HEK293 (cell line): ENCODE data around the gene PSAPL1.

ENCODE experiments used
- GLIS2 ChIP-seq: fragments of 450-650 bp; formaldehyde crosslinking; IDR thresholded peaks from 2 replicates; pipeline ENCODE4 v1.5.1; 2016; ENCODE audit warnings: missing biosample characterization, missing genetic modification characterization
- PBX3 ChIP-seq: sonication (generic); formaldehyde crosslinking; IDR thresholded peaks from 2 replicates; pipeline ENCODE4 v1.8.1; 2022; ENCODE audit warnings: mild to moderate bottlenecking, moderate library complexity, missing genetic modification reagents
- ZEB2 ChIP-seq: fragments of 450-650 bp; formaldehyde crosslinking; IDR thresholded peaks from 2 replicates; pipeline ENCODE4 v1.5.1; 2016; ENCODE audit warnings: missing biosample characterization, missing genetic modification characterization
- ZNF311 ChIP-seq: fragments of 450-650 bp; formaldehyde crosslinking; IDR thresholded peaks from 2 replicates; pipeline ENCODE4 v1.5.1; 2017; ENCODE audit warnings: missing biosample characterization, missing genetic modification characterization, borderline replicate concordance
- ZNF660 ChIP-seq: fragments of 450-650 bp; IDR thresholded peaks from 2 replicates; pipeline ENCODE4 v1.5.1; 2018; ENCODE audit warnings: missing biosample characterization, mild to moderate bottlenecking, missing genetic modification characterization
- TF ChIP-seq, protein P1 (sequence below): fragments of 450-650 bp; formaldehyde crosslinking; IDR thresholded peaks from 2 replicates; pipeline ENCODE4 v1.5.1; 2016; ENCODE audit warnings: missing biosample characterization, missing genetic modification characterization
- TF ChIP-seq, protein P2 (sequence below): fragments of 450-650 bp; formaldehyde crosslinking; IDR thresholded peaks from 2 replicates; pipeline ENCODE4 v1.5.1; 2016; ENCODE audit warnings: missing biosample characterization, missing genetic modification characterization

GRCh38 chr4:7435471-7436061 lies 836 bp upstream of the PSAPL1 start:
- no peak for TF ChIP-seq ZEB2 (tag by site-specific recombination)
- no peak for TF ChIP-seq PBX3 (CRISPR knock-in tag)
- TF ChIP-seq GLIS2 (tag by site-specific recombination) = no peak
- TF ChIP-seq, protein P1, sequence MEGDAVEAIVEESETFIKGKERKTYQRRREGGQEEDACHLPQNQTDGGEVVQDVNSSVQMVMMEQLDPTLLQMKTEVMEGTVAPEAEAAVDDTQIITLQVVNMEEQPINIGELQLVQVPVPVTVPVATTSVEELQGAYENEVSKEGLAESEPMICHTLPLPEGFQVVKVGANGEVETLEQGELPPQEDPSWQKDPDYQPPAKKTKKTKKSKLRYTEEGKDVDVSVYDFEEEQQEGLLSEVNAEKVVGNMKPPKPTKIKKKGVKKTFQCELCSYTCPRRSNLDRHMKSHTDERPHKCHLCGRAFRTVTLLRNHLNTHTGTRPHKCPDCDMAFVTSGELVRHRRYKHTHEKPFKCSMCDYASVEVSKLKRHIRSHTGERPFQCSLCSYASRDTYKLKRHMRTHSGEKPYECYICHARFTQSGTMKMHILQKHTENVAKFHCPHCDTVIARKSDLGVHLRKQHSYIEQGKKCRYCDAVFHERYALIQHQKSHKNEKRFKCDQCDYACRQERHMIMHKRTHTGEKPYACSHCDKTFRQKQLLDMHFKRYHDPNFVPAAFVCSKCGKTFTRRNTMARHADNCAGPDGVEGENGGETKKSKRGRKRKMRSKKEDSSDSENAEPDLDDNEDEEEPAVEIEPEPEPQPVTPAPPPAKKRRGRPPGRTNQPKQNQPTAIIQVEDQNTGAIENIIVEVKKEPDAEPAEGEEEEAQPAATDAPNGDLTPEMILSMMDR = no peak
- TF ChIP-seq ZNF660 (tag by site-specific recombination) = no peak
- TF ChIP-seq ZNF311 (tag by site-specific recombination) = no peak
- TF ChIP-seq, protein P2, sequence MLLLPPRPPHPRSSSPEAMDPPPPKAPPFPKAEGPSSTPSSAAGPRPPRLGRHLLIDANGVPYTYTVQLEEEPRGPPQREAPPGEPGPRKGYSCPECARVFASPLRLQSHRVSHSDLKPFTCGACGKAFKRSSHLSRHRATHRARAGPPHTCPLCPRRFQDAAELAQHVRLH = no peak
